MCF 10A (cell line): ENCODE data around the gene RIPK3. TPM values are rescaled to one million over a fixed set of nuclear protein-coding genes. Genes with fewer than 3 reads are reported as not detected.

ENCODE experiments used
- BruUV-seq: library from RNA; stranded (reverse); fragments of 400-500 nt; replicated peaks from 2 replicates; lab custom pipeline; 2021; lab: Mats Ljungman, UMichigan
- CTCF ChIA-PET: fragments of 300-600 bp; sonication (Branson Sonifier 250); formaldehyde crosslinking; extraction: SDS; loops from one replicate; lab custom pipeline; 2021; ENCODE audit warnings: antibody characterized with exemption, inconsistent platforms; lab: Yijun Ruan, JAX
- POLR2A ChIA-PET: fragments of 300-600, 350-650 bp; sonication (Branson Sonifier 250); formaldehyde crosslinking; extraction: SDS; loops from one replicate; lab custom pipeline; 2020; ENCODE audit warnings: antibody characterized with exemption, inconsistent platforms; lab: Yijun Ruan, JAX
- DNase-seq: peaks from one replicate; pipeline ENCODE4 v3.0.0-alpha.2; 2018; ENCODE audit not compliant: unreplicated experiment
- H3K27ac Mint-ChIP-seq: one replicate; pipeline ENCODE4 v1.8.0; 2022; ENCODE audit warnings: mild to moderate bottlenecking, low read depth, mixed read lengths; ENCODE audit not compliant: unreplicated experiment
- H3K27me3 Mint-ChIP-seq: one replicate; pipeline ENCODE4 v1.8.0; 2022; ENCODE audit warnings: mixed read lengths; ENCODE audit not compliant: insufficient read depth, unreplicated experiment
- H3K36me3 Mint-ChIP-seq: one replicate; pipeline ENCODE4 v1.8.0; 2022; ENCODE audit warnings: mild to moderate bottlenecking, moderate library complexity, mixed read lengths; ENCODE audit not compliant: insufficient read depth, unreplicated experiment
- H3K4me1 Mint-ChIP-seq: one replicate; pipeline ENCODE4 v1.8.0; 2022; ENCODE audit warnings: mixed read lengths; ENCODE audit not compliant: insufficient read depth, unreplicated experiment
- H3K4me3 Mint-ChIP-seq: one replicate; pipeline ENCODE4 v1.8.0; 2022; ENCODE audit warnings: mild to moderate bottlenecking, moderate library complexity, mixed read lengths; ENCODE audit not compliant: unreplicated experiment
- H3K9me3 Mint-ChIP-seq: one replicate; pipeline ENCODE4 v1.8.0; 2022; ENCODE audit warnings: mixed read lengths; ENCODE audit not compliant: unreplicated experiment
- intact Hi-C: fragments of 100-400 bp; cut with micrococcal nuclease; formaldehyde crosslinking; loops from 2 replicates; pipeline ENCODE4 v1.14.1; 2022
- total RNA-seq: library from RNA; stranded (reverse); gene quantifications from 2 replicates; pipeline ENCODE4 v1.2.3, GENCODE V29; 2022
- TF ChIP-seq, protein P1 (sequence below): fragments of 200-600 bp; IDR thresholded peaks from one replicate; pipeline ENCODE4 v1.8.0; 2022; ENCODE audit warnings: antibody characterized with exemption, mild to moderate bottlenecking; ENCODE audit not compliant: unreplicated experiment

Gene RIPK3
- total RNA-seq, 1 experiment from 2014 or later = not detected

DNA sequence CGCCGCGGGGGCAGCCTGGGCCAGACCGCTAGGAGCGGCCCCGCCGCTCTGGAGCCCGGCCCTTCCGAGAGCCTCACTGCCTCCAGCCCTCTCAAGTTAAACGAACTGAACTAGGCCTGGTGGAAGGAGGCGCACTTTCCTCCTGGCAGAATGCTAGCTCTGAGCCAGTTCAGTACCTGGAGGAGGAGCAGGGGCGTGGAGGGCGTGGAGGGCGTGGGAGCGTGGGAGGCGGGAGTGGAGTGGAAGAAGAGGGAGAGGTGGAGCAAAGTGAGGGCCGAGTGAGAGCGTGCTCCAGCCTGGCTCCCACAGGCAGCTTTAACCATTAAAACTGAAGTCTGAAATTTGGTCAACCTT, 23.2 kb downstream of the RIPK3 start:
- ChIA-PET POLR2A (interaction anchor here (1.6 kb wide), 1 partner anchor 170 kb away, joined by 4 read pairs; the partner anchor contains the start of gene PSME2), CTCF (interaction anchor here (0.6 to 1.8 kb wide), 4 partner anchors 9 to 115 kb away, joined by 4 to 8 read pairs (median 6); partner anchors contain the start of gene CIDEB)
- H3K27ac Mint-ChIP-seq = no peak overlapping the region
- no peak for DNase-seq
- no peaks in the 10 kb centered on the region for H3K9me3 Mint-ChIP-seq
- intact Hi-C loops = no loop called here
- H3K4me3 Mint-ChIP-seq = no peak overlapping the region
- peaks cover 23% of the 10 kb centered on the region for H3K27me3 Mint-ChIP-seq
- peaks cover 20% of the 10 kb centered on the region for H3K4me1 Mint-ChIP-seq
- peaks cover 16% of the 10 kb centered on the region for H3K36me3 Mint-ChIP-seq
- TF ChIP-seq, protein P1, sequence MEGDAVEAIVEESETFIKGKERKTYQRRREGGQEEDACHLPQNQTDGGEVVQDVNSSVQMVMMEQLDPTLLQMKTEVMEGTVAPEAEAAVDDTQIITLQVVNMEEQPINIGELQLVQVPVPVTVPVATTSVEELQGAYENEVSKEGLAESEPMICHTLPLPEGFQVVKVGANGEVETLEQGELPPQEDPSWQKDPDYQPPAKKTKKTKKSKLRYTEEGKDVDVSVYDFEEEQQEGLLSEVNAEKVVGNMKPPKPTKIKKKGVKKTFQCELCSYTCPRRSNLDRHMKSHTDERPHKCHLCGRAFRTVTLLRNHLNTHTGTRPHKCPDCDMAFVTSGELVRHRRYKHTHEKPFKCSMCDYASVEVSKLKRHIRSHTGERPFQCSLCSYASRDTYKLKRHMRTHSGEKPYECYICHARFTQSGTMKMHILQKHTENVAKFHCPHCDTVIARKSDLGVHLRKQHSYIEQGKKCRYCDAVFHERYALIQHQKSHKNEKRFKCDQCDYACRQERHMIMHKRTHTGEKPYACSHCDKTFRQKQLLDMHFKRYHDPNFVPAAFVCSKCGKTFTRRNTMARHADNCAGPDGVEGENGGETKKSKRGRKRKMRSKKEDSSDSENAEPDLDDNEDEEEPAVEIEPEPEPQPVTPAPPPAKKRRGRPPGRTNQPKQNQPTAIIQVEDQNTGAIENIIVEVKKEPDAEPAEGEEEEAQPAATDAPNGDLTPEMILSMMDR = no peak
- no TSS peak for BruUV-seq

DNA sequence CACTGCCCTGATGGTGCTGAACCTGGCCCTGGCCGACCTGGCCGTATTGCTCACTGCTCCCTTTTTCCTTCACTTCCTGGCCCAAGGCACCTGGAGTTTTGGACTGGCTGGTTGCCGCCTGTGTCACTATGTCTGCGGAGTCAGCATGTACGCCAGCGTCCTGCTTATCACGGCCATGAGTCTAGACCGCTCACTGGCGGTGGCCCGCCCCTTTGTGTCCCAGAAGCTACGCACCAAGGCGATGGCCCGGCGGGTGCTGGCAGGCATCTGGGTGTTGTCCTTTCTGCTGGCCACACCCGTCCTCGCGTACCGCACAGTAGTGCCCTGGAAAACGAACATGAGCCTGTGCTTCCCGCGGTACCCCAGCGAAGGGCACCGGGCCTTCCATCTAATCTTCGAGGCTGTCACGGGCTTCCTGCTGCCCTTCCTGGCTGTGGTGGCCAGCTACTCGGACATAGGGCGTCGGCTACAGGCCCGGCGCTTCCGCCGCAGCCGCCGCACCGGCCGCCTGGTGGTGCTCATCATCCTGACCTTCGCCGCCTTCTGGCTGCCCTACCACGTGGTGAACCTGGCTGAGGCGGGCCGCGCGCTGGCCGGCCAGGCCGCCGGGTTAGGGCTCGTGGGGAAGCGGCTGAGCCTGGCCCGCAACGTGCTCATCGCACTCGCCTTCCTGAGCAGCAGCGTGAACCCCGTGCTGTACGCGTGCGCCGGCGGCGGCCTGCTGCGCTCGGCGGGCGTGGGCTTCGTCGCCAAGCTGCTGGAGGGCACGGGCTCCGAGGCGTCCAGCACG, 23.8 kb downstream of the RIPK3 start:
- no peaks in the 10 kb centered on the region for H3K9me3 Mint-ChIP-seq
- peaks cover 16% of the 10 kb centered on the region for H3K36me3 Mint-ChIP-seq
- CTCF ChIA-PET = interaction anchor here (1.5 to 1.8 kb wide), 2 partner anchors 9 to 19 kb away, joined by 8 read pairs; partner anchors contain the start of gene CIDEB
- peaks cover 23% of the 10 kb centered on the region for H3K27me3 Mint-ChIP-seq
- no TSS peak for BruUV-seq
- POLR2A ChIA-PET = interaction anchor here (1.6 kb wide), 1 partner anchor 170 kb away, joined by 4 read pairs; the partner anchor contains the start of gene PSME2
- no peak for DNase-seq
- H3K27ac Mint-ChIP-seq = no peak overlapping the region
- TF ChIP-seq, protein P1 = no peak
- no peak overlapping the region for H3K4me3 Mint-ChIP-seq
- intact Hi-C loops = no loop called here
- H3K4me1 Mint-ChIP-seq = peaks cover 20% of the 10 kb centered on the region

DNA sequence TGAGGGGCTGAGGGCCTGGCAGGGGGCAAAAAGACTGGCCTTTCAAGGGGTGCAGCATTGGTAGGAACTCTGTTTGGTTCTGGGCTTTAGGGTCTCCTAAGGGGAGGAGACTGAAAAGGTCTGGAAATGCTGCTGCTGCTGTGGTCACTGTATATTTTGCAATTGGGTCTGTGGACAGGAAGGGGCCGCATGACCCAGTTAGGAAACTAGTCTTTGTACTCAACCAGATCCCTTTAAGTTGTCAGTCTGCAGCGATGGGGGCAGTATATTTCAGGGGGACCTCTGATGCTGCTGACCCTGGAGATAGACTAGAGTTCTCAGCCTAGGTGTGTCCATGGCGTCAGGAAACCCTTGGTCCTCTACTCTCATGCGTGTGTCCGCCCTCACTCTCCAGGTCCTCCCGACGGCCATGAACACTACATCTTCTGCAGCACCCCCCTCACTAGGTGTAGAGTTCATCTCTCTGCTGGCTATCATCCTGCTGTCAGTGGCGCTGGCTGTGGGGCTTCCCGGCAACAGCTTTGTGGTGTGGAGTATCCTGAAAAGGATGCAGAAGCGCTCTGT, 24.5 kb downstream of the RIPK3 start:
- ChIA-PET CTCF (interaction anchor here (1.3 to 1.8 kb wide), 3 partner anchors 18 to 72 kb away, joined by 3 to 8 read pairs (median 5); partner anchors contain the start of gene TINF2), POLR2A (interaction anchor here (1.4 to 1.6 kb wide), 2 partner anchors 16 to 169 kb away, joined by 3 to 4 read pairs; partner anchors contain the start of gene PSME2)
- TF ChIP-seq, protein P1 = no peak
- no peak for DNase-seq
- no TSS peak for BruUV-seq
- Mint-ChIP-seq H3K4me3 (no peak overlapping the region), H3K27ac (no peak overlapping the region), H3K36me3 (peaks cover 16% of the 10 kb centered on the region), H3K4me1 (peaks cover 22% of the 10 kb centered on the region), H3K27me3 (peaks cover 19% of the 10 kb centered on the region), H3K9me3 (no peaks in the 10 kb centered on the region)
- intact Hi-C loops = no loop called here
